NCI-H2029 (cell line): ENCODE results near the gene EIF3A.
"Not testable (repeated sequence)": the region's sequence is repeated elsewhere in the genome, so short reads cannot be mapped to it uniquely, and the experiment has no call there.

Experiments used
- DNase-seq: peaks from one replicate; lab custom pipeline; 2025; lab: John Stamatoyannopoulos, UW

Gene EIF3A, protein sequence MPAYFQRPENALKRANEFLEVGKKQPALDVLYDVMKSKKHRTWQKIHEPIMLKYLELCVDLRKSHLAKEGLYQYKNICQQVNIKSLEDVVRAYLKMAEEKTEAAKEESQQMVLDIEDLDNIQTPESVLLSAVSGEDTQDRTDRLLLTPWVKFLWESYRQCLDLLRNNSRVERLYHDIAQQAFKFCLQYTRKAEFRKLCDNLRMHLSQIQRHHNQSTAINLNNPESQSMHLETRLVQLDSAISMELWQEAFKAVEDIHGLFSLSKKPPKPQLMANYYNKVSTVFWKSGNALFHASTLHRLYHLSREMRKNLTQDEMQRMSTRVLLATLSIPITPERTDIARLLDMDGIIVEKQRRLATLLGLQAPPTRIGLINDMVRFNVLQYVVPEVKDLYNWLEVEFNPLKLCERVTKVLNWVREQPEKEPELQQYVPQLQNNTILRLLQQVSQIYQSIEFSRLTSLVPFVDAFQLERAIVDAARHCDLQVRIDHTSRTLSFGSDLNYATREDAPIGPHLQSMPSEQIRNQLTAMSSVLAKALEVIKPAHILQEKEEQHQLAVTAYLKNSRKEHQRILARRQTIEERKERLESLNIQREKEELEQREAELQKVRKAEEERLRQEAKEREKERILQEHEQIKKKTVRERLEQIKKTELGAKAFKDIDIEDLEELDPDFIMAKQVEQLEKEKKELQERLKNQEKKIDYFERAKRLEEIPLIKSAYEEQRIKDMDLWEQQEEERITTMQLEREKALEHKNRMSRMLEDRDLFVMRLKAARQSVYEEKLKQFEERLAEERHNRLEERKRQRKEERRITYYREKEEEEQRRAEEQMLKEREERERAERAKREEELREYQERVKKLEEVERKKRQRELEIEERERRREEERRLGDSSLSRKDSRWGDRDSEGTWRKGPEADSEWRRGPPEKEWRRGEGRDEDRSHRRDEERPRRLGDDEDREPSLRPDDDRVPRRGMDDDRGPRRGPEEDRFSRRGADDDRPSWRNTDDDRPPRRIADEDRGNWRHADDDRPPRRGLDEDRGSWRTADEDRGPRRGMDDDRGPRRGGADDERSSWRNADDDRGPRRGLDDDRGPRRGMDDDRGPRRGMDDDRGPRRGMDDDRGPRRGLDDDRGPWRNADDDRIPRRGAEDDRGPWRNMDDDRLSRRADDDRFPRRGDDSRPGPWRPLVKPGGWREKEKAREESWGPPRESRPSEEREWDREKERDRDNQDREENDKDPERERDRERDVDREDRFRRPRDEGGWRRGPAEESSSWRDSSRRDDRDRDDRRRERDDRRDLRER (N-terminal part only)

DNA sequence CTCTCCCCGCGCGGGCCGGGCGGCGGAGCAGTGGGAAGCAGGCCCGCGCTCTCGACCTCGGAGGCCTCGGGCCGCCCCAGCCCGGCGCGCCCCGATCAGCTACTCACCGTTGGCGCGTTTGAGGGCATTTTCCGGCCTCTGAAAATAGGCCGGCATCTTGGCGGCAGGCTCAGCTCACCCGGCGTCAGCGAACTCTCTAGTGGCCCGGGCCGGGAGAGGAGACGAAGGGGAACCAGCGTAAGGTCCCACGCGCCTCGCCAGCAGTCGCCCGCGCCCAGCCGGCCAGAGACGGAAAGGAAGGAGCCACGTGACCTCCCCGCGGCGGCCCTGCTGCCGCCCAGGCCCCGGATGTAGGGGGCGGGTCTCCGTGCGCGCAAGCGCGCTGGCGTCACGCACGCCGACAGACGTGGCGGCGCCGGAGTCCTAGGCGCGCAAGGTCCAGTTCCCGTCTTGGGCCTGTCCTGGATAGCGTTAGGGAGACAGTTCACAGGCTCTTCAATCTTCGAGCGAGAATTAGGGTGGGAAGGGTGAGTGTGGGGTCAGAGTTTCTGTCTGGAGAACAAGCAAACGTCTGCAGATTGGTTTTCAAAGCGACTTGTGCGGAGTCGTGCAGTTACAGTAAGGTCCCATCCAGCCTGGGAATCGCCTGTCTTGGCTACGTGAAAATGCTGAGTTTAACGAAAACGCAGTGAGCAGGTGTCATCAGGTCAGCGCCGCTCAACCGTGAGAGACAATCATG lies at the start of gene EIF3A:
EIF3A (minus strand) TSS at position 297 of the 739 bp plus-strand sequence; CDS start at position 156, 141 bp downstream.
- DNase-seq: peak; percentile 51

DNA sequence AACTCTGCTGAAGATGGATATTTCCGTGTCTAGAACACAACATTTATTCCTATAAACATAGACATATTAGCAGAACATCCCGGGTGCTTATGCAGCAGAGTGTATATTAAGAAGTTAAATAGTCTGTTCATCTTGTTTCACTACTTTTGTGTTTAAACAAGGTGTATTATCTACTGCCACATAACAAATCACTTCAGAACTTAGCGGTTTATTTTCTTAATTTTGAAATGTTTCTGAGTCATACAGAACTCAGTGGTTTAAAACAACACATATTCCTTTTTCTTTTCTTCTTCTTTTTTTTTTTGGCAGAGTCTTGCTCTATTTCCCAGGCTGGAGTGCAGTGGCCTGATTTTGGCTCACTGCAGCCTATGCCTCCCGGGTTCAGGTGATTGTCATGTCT lies 49.1 kb upstream of the EIF3A start:
- no peak for DNase-seq

DNA sequence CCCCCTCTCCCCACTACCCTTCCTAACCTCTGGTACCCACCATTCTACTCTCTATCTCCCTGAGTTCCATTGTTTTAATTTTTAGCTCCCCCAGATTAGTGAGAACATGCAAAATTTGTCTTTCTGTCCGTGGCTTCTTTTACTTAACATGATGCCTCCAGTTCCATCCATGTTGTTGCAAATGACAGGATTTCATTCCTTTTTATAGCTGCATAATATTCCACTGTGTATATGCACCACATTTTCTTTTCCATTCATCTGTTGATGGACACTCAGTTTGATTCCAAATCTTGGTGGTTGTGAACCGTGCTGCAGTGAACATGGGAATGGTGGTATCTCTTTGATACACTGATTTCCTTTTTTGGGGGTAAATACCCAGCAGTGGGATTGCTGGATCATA lies 45.3 kb upstream of the EIF3A start:
- no peak for DNase-seq

DNA sequence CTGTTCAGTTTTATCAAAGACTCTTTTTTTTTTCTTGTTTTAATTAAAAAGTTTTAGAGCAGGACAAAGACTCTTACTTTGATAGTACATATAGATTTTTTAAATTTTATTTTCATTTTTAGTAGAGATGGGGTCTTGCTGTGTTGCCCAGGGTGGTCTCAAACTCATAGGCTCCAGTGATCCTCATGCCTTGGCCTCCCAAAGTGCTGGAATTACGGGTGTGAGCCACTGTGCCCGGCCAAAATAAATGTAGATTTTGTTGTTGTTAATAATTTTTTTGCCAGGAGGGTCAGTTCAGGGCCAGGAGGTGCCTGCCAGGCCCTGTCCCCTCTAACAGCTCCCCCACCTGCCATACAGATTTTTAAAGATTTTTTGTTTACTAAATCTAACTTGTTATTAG lies 40.3 kb upstream of the EIF3A start:
- no peak for DNase-seq

DNA sequence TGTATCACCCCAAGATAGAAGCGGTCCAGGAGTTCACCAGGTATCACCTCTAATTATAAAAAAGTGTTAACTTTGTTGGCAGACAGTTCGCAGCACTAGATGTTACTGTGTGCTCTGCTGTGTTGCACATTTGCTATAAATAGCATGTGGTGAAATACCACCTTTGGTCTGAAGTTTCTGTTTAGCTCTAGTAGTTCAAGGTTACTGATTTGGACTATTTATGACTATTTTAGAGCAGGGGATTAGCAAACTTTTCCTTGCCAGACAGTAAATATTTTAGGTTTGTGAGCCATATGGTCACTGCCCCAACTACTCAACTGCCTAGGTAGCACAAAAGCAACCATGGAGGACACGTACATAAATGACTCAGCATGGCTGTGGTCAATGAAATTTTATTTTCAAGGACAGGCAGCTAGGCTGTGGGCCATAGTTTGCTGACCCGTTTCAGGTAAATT lies 39.8 kb upstream of the EIF3A start:
- no peak for DNase-seq

DNA sequence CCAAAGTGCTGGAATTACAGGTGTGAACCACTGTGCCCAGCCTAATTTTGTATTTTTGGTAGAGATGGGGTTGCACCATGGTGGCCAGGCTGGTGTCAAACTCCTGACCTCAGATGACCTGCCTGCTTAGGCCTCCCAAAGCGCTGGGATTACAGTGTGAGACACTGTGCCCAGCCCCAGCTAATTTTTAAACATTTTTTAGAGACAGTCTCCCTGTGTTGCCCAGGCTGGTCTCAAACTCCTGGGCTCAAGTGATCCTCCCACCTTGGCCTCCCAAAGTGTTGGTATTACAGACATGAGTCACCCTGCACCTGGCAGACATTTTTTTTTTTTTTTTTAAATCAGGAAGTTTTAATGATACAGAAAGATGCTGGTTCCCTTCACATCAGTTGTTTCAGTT lies 38.8 kb upstream of the EIF3A start:
- DNase-seq: no peak

DNA sequence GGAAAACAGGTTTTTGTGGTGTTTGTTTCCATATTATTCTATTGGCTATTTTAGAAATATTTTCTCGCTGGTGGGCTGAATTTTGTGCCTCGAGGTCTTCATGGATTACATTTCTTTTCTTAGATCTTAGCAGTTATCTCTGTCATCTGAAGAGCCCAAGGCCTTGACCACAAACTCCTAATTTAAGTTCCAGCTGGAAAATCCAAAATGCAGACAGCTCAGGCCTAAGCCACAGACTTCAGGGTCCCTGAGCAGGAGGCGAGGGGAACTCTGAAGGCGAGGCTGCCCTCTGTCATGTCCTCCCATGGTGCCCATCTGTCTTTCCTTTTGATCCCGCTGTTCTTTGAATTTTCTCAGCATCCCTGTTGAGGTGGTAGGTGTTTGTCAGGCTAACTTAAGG lies 37.6 kb upstream of the EIF3A start:
- no peak for DNase-seq

DNA sequence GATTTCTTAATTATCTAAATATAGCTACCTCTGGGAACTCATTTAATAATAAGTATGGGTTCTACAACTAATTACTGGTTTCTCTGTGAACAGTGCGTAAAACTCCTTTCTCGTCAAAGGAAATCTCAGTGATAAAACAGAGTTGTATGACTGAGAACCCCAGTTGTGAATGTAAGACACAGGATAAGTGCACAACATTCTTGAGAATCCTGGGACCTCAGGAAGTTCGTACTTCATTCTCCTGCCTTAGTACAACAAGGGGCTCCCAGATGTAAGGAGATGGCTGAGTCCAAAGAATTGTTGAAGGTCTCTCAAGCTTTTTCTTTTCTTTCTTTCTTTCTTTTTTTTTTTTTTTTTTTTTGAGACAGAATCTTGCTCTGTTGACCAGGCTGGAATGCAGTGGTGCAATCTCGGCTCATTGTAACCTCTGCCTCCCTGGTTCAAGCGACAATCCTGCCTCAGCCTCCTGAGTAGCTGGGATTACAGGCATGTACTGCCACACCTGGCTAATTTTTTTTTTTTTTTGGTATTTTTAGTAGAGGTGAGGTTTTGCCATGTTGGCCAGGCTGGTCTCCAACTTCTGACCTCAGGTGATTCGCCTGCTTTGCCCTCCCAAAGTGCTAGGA lies 35.8 kb upstream of the EIF3A start:
- DNase-seq: no peak

DNA sequence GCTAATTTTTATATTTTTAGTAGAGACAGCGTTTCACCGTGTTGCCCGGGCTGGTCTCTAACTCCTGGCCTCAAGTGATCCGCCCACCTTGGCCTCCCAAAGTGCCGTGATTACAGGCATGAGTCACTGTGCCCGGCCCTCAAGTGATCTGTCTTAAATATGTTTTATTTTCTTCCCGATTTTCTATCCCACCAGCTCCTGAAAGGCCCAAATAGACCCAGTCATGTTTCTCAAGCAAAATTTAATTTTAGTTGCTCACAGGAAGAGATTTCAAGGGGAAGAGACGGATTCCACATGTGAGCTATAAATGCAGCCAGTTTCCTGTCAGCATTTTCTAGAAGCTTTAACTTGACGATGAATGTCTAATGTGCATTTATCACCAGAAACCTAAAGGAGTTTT lies 35.3 kb upstream of the EIF3A start:
- no peak for DNase-seq

DNA sequence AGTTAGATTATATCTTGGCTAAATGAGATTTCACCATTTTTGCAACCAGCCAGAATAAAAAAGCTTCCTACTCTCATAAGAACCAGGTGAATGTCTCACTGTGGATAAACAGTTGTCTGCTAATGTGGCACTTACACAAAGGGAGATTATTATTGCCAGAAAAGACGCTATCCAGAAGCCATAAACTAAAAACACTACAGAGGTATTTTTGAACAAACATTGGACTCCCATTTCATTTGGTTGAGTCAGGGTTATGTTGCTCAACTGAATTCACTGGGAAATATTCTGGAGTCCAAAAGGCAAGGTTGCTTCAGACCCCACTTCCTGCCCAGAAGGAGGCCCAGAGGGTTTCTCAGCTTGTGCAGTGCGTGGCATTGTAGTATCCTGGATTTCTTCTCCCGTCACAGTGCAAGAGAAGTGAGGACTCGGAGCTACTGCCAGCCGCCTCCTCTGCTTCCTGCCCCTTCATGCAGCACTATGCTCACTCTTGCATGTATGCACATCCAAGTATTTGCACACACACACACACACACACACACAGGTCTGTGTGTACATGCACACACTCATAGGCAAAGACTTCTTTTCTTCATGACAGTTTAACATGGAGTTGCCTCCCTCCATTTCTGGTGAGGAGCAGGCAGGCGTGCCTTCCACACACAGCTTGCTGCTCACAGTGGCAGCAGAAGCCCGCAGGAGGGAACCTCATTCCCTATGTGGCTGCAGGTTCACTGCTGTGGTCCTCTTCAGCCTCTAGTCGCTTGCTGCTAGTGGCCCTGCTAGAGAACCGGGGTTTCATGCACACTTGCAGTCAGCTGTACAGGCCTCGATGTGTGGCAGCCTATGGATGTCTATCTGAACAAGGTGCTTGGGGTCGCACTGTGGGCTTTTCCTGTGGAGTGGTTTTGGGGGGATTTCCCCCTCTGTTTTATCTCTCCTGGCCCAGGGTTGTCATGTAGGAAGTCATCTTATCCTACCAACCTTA lies 33.4 kb upstream of the EIF3A start:
- no peak for DNase-seq

DNA sequence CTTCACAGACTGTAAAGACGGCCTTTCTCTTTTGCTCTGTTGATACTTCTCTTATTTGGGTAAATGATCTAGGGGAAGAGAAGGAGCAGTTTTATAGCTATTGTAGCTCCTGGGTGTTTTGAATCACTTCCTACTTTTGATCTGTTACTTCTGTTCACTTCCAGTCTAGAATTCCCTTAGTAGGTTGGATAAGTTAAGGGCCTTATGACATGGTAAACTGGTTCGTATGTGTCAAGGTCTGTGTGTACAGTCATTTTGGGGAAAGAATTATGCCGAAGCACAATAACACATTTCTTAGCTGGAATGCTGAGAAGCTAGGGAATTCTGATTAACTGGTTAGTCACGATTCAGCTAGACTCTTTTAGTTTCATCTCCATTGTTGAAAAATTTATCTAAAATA lies 31.4 kb upstream of the EIF3A start:
- DNase-seq: no peak

DNA sequence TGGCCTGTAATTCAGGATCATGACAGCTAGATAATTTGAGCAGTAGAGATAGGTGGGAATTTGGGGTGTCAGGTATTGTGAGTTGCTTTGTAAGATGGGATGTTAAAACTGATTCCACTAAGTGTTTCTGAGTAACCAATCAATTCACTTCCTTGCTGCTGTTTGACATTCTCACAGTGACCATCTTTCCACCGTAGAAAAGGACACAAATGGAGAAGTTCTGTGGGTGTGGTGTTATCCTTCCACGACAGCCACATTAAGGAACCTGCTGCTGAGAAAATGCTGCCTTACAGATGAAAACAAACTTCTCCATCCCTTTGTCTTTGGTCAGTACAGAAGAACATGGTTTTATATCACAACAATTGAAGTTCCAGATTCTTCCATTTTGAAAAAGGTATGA lies 27.2 kb upstream of the EIF3A start:
- DNase-seq: not testable (repeated sequence)

DNA sequence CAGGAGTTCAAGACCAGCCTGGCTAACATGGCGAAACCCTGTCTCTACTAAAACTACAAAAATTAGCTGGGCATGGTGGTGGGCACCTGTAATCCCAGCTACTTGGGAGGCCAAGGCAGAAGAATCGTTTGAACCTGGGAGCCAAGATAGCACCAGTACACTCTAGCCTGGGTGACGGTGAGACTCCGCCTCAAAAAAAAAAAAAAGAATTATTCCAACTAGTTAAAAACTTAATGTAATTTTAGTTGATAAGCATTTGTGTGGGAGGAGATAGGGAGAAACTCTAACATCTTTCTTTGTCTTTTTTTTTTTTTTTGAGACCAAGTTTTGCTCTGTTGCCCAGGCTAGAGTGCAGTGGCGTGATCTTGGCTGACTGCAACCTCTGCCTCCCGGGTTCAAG lies 26.5 kb upstream of the EIF3A start:
- not testable (repeated sequence) for DNase-seq

DNA sequence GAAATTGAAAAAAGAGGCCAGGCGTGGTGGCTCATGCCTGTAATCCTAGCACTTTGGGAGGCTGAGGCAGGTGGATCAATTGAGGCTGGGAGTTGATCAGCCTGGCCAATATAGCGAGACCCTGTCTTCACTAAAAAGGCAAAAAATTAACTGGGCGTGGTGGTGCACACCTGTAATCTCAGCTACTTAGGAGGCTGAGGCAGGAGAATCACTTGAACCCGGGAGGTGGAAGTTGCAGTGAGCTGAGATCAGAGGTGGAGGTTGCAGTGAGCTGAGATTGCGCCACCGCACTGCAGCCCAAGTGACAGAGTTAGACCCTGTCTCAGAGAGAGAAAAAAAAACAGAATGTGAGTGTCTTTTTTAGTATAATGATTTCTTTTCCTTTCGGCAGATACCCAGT lies 25.3 kb upstream of the EIF3A start:
- not testable (repeated sequence) for DNase-seq

DNA sequence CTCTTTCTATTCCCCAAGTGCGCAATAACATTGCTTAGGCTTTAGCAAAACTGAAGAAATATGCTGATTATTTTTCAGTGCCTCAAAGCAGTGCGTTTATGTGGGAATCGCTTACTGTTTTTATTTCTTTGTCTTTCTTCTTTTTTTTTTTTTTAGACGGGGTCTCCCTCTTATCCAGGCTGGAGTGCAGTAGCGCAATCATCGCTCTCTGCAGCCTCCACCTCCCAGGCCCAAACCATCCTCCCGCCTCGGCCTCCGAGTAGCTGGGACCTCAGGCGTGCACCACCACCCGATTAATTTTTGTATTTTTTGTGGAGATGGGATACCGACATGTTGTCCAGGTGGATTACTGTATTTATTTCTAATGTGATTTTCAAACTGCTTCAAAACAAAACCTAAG lies 24.5 kb upstream of the EIF3A start:
- DNase-seq: no peak

DNA sequence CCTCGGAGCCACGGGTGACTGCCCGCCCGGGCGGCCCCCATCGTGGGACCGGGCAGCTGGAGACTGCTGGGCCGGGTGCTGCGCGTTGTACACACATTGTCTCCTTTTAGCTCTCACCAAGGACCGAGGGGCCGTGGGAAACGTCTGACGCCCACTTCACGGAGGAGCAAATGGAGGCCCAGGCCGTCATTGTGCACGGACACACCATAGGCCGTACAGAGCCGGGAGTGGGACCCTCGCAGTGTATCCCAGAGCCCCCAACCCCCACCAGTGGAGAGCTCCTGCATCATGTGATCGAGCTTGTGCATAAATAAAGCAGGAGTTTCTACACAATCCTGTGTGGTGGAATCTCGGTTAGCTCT lies 24.0 kb upstream of the EIF3A start:
- DNase-seq: no peak

DNA sequence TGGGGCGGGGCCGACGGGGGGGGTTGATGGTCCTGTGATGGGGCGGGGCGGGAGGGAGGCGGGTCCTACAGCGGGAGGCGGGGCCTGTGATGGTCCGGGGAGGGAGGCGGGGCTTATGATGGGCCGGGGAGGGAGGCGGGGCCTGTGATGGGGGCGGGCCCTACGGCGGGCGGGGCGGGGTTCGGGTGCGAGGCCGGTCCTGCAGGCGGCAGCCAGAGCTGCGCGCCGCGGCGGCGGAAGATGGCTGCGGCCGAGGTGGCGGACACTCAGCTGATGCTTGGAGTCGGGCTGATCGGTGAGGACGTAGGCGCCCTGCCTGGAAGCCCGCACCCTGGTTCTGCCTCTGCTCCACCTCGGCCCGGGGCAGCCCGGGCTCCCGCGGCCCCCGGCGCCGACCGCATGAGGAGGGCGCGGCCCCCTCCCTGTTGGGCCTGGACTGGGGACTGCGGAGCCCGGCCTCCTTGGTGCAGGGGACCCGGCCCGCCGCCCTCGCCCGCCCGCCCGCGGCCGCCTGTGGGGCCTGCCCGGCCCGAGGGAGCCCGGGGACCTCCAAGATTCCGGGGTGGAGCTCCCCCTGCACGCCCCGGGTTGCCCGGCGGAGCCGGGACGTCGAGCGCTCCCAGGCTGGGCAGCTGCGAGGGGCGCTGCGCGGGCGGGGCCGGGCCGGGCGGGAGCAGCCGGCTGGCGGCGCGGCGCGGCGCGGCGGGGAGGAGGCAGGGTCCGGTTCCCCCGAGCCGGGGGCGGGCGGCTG lies 23.5 kb upstream of the EIF3A start, which contains the start of gene DENND10:
DENND10 (plus strand) TSS at position 211 of the 751 bp plus-strand sequence; CDS start at position 241, 30 bp downstream.
- peak; percentile 11 for DNase-seq

DNA sequence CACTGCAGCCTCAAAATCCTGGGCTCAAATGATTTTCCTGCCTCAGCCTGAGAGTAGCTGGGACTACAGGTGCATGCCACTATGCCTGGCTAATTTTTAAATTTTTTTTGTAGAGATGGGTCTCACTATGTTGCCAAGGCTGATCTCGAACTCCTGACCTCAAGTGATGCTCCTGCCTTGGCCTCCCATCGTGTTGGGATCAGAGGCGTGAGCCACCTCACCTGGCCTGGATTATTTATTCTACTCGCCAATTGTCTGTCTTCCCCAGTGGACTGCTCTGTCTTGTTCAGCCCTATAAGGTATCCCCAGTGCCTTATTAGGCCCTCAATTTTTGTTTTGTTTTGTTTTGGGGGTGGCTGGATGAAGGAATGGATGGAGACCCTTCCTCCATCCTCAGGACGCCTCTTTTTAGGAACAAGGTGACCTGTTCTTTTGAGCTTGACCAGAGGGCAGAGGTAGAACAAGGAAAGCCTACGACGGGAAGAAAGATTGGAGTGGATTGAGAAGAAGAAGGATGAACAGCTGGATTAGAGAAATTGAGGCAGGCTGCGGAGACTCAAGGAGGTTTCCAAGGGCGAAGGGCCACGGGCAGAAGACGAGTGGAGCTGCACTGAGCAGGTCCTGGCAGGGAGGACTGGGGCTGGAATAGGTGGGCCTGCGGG lies 22.8 kb upstream of the EIF3A start:
- no peak for DNase-seq
